Activated CD4-positive, alpha-beta memory T cell treated with anti-CD3 and anti-CD28 coated beads, Interleukin-2, amount 10 ng/mL, durations not matched to agents 7 days and 5 days (primary cell): ENCODE results near the gene UBAC2. TPM values are rescaled to one million over a fixed set of nuclear protein-coding genes. Genes with fewer than 3 reads are reported as not detected.
A peak's percentile ranks its signal among the peaks of the same experiment; 100 is the strongest.

Experiments used
- CTCF ChIA-PET: fragments of 350-600 bp; sonication (Branson Sonifier 250); formaldehyde crosslinking; loops from one replicate; lab custom pipeline; 2021; ENCODE audit warnings: antibody characterized with exemption, inconsistent platforms; lab: Charles Lee
- POLR2A ChIA-PET: fragments of 350-600 bp; sonication (Branson Sonifier 250); formaldehyde crosslinking; loops from one replicate; lab custom pipeline; 2021; ENCODE audit warnings: antibody characterized with exemption; lab: Charles Lee
- DNase-seq: peaks from one replicate; pipeline ENCODE4 v3.0.0-alpha.2; 2020
- H3K27ac Mint-ChIP-seq: one replicate; pipeline ENCODE4 v1.8.0; 2021; ENCODE audit warnings: mild to moderate bottlenecking, mixed read lengths
- H3K27me3 Mint-ChIP-seq: one replicate; pipeline ENCODE4 v1.8.0; 2021; ENCODE audit warnings: mixed read lengths
- H3K36me3 Mint-ChIP-seq: one replicate; pipeline ENCODE4 v1.8.0; 2021; ENCODE audit warnings: low read depth, mixed read lengths
- H3K4me1 Mint-ChIP-seq: one replicate; pipeline ENCODE4 v1.8.0; 2021; ENCODE audit warnings: mixed read lengths
- H3K4me3 Mint-ChIP-seq: one replicate; pipeline ENCODE4 v1.8.0; 2021; ENCODE audit warnings: mild to moderate bottlenecking, mixed read lengths
- H3K9me3 Mint-ChIP-seq: one replicate; pipeline ENCODE4 v1.8.0; 2021; ENCODE audit warnings: mixed read lengths
- total RNA-seq, 2 experiments: library from RNA; stranded (reverse); gene quantifications; one replicate each; pipeline ENCODE4 v1.2.3, GENCODE V29; 2021

Gene UBAC2
- total RNA-seq, 2 experiments from 2014 or later: 53.8 to 55.2 TPM

- Mint-ChIP-seq H3K4me3 (no peak overlapping the region), H3K27me3 (no peaks in the 10 kb centered on the region), H3K9me3 (no peaks in the 10 kb centered on the region), H3K36me3 (peaks cover 66% of the 10 kb centered on the region), H3K4me1 (peaks cover 78% of the 10 kb centered on the region), H3K27ac (peak overlapping the region; percentile 84)
- peak; percentile 70 for DNase-seq
- CTCF ChIA-PET: interaction anchor here (1.3 to 3.1 kb wide), 3 partner anchors 20 to 62 kb away, joined by 4 to 14 read pairs (median 6); no protein-coding TSS in a partner anchor
- POLR2A ChIA-PET: interaction anchor here (1.0 to 21.6 kb wide), 9 partner anchors 9 to 211 kb away, joined by 3 to 393 read pairs (median 5); partner anchors contain the start of gene GPR183
Measured at GRCh38 chr13:99289674-99290337, 89.2 kb downstream of the UBAC2 start.

DNA sequence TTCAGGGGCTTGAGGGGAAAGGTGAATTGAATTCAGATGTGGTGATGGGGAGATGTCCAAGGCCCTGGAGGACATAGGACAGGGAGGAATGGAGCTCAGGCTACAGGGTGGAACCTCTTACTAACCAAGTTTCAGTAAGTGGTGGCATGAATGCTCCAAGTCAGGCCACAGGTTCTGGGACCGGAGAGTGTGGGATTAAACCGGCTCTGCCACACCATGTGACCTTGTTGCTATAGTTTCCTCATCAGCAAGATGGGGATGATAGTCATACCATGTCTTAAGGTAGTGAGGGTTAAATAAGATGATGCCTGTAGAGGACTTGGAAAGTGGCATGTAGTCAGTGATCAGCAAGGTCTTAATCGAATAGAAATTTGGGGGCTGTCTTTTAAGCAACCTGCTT is 90.2 kb downstream of the UBAC2 start:
- Mint-ChIP-seq H3K36me3 (peaks cover 71% of the 10 kb centered on the region), H3K27me3 (no peaks in the 10 kb centered on the region), H3K4me3 (no peak overlapping the region), H3K27ac (peak overlapping the region; percentile 84), H3K9me3 (no peaks in the 10 kb centered on the region), H3K4me1 (peaks cover 83% of the 10 kb centered on the region)
- ChIA-PET CTCF (interaction anchor here (0.7 kb wide), 2 partner anchors 13 to 146 kb away, joined by 3 read pairs; no protein-coding TSS in a partner anchor), POLR2A (interaction anchor here (1.0 to 5.6 kb wide), 3 partner anchors 12 to 21 kb away, joined by 3 to 74 read pairs (median 3); partner anchors contain the start of gene GPR183)
- DNase-seq: no peak

- no peak overlapping the region for H3K4me3 Mint-ChIP-seq
- POLR2A ChIA-PET: interaction anchor here (0.8 to 5.6 kb wide), 8 partner anchors 10 to 147 kb away, joined by 3 to 74 read pairs (median 4); partner anchors contain the start of genes GPR183 and UBAC2
- no peak for DNase-seq
Measured at GRCh38 chr13:99293178-99293577, 92.5 kb downstream of the UBAC2 start.

GRCh38 chr13:99294198-99294597 is 93.5 kb downstream of the UBAC2 start:
- DNase-seq: no peak
- ChIA-PET CTCF (interaction anchor here (0.5 to 1.0 kb wide), 2 partner anchors 88 to 137 kb away, joined by 3 to 4 read pairs; no protein-coding TSS in a partner anchor), POLR2A (interaction anchor here (0.7 to 5.6 kb wide), 6 partner anchors 11 to 94 kb away, joined by 3 to 74 read pairs (median 4); partner anchors contain the start of genes GPR183 and UBAC2)
- Mint-ChIP-seq H3K27ac (peak overlapping the region; percentile 36), H3K27me3 (no peaks in the 10 kb centered on the region), H3K36me3 (peaks cover 67% of the 10 kb centered on the region), H3K9me3 (no peaks in the 10 kb centered on the region), H3K4me3 (no peak overlapping the region), H3K4me1 (peaks cover 82% of the 10 kb centered on the region)

More at GRCh38 chr13:99293178-99293577, 92.5 kb downstream of the UBAC2 start:
- H3K36me3 Mint-ChIP-seq: peaks cover 71% of the 10 kb centered on the region
- no peaks in the 10 kb centered on the region for H3K27me3 Mint-ChIP-seq
- no peaks in the 10 kb centered on the region for H3K9me3 Mint-ChIP-seq
- CTCF ChIA-PET: interaction anchor here (0.7 to 1.1 kb wide), 2 partner anchors 19 to 27 kb away, joined by 3 to 6 read pairs; no protein-coding TSS in a partner anchor
- H3K27ac Mint-ChIP-seq: peak overlapping the region; percentile 4
- peaks cover 83% of the 10 kb centered on the region for H3K4me1 Mint-ChIP-seq

GRCh38 chr13:99294958-99295357 is 94.3 kb downstream of the UBAC2 start:
- H3K4me3 Mint-ChIP-seq: peak overlapping the region; percentile 37
- H3K27me3 Mint-ChIP-seq: no peaks in the 10 kb centered on the region
- H3K4me1 Mint-ChIP-seq: peaks cover 82% of the 10 kb centered on the region
- DNase-seq: no peak
- POLR2A ChIA-PET: interaction anchor here (1.0 to 5.6 kb wide), 6 partner anchors 10 to 141 kb away, joined by 3 to 74 read pairs (median 4); partner anchors contain the start of gene GPR183
- CTCF ChIA-PET: interaction anchor here (0.5 kb wide), 1 partner anchor 137 kb away, joined by 3 read pairs; no protein-coding TSS in a partner anchor
- no peaks in the 10 kb centered on the region for H3K9me3 Mint-ChIP-seq
- H3K27ac Mint-ChIP-seq: peak overlapping the region; percentile 94
- peaks cover 62% of the 10 kb centered on the region for H3K36me3 Mint-ChIP-seq

- DNase-seq: no peak
- CTCF ChIA-PET: interaction anchor here (1.1 to 5.3 kb wide), 7 partner anchors 12 to 139 kb away, joined by 4 to 39 read pairs (median 5); partner anchors contain the start of gene GPR183
- Mint-ChIP-seq H3K36me3 (peaks cover 57% of the 10 kb centered on the region), H3K4me1 (peaks cover 82% of the 10 kb centered on the region), H3K27ac (peak overlapping the region; percentile 94), H3K9me3 (no peaks in the 10 kb centered on the region), H3K27me3 (no peaks in the 10 kb centered on the region), H3K4me3 (peak overlapping the region; percentile 37)
- POLR2A ChIA-PET: interaction anchor here (0.9 to 14.1 kb wide), 17 partner anchors 10 to 140 kb away, joined by 3 to 393 read pairs (median 5); partner anchors contain the start of genes GPR183 and UBAC2
Measured at GRCh38 chr13:99295488-99296252, 95.0 kb downstream of the UBAC2 start.

DNA sequence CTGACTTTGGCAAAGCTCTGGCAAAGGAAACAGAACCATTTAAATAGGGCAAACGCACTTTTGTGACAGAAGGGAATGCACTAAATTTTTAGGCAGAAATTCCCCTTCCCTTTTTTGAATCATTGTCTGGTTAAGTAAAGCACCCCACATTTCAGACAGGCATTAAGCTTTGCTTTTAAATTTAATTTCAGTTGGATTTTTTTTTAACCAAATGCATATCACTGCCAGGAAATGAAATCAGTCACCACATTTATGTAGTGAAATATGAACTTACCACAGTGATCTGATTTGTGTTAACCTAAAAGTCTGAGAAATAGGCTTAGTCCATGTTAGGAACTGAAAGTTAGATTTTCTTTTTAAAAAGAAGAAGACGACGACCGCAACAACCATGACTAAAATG is 95.7 kb downstream of the UBAC2 start:
- POLR2A ChIA-PET: interaction anchor here (0.9 to 14.1 kb wide), 13 partner anchors 10 to 138 kb away, joined by 3 to 393 read pairs (median 8); partner anchors contain the start of genes GPR183 and UBAC2
- Mint-ChIP-seq H3K27ac (peak overlapping the region; percentile 94), H3K36me3 (peaks cover 51% of the 10 kb centered on the region), H3K4me3 (peak overlapping the region; percentile 71), H3K9me3 (no peaks in the 10 kb centered on the region), H3K4me1 (peaks cover 78% of the 10 kb centered on the region), H3K27me3 (no peaks in the 10 kb centered on the region)
- CTCF ChIA-PET: interaction anchor here (0.7 to 5.3 kb wide), 8 partner anchors 8 to 139 kb away, joined by 3 to 39 read pairs (median 5); partner anchors contain the start of gene GPR183
- DNase-seq: no peak

- peaks cover 53% of the 10 kb centered on the region for H3K36me3 Mint-ChIP-seq
- H3K27ac Mint-ChIP-seq: peak overlapping the region; percentile 94
- H3K9me3 Mint-ChIP-seq: no peaks in the 10 kb centered on the region
- no peaks in the 10 kb centered on the region for H3K27me3 Mint-ChIP-seq
- H3K4me3 Mint-ChIP-seq: peak overlapping the region; percentile 57
- ChIA-PET CTCF (interaction anchor here (0.9 to 5.3 kb wide), 8 partner anchors 10 to 139 kb away, joined by 3 to 39 read pairs (median 5); partner anchors contain the start of gene GPR183), POLR2A (interaction anchor here (0.7 to 14.1 kb wide), 15 partner anchors 9 to 139 kb away, joined by 3 to 393 read pairs (median 7); partner anchors contain the start of gene GPR183)
- peaks cover 83% of the 10 kb centered on the region for H3K4me1 Mint-ChIP-seq
- DNase-seq: no peak
Measured at GRCh38 chr13:99297331-99297730, 96.7 kb downstream of the UBAC2 start.

GRCh38 chr13:99298056-99298455 is 97.4 kb downstream of the UBAC2 start:
- H3K36me3 Mint-ChIP-seq: peaks cover 46% of the 10 kb centered on the region
- no peaks in the 10 kb centered on the region for H3K9me3 Mint-ChIP-seq
- H3K4me3 Mint-ChIP-seq: peak overlapping the region; percentile 57
- POLR2A ChIA-PET: interaction anchor here (0.7 to 14.1 kb wide), 13 partner anchors 9 to 139 kb away, joined by 3 to 393 read pairs (median 7); partner anchors contain the start of genes GPR18 and GPR183
- CTCF ChIA-PET: interaction anchor here (0.6 to 5.3 kb wide), 9 partner anchors 9 to 138 kb away, joined by 3 to 39 read pairs (median 3); partner anchors contain the start of gene GPR183
- no peaks in the 10 kb centered on the region for H3K27me3 Mint-ChIP-seq
- DNase-seq: no peak
- peaks cover 86% of the 10 kb centered on the region for H3K4me1 Mint-ChIP-seq
- H3K27ac Mint-ChIP-seq: peak overlapping the region; percentile 94

GRCh38 chr13:99299256-99299919 is 98.7 kb downstream of the UBAC2 start:
- peak overlapping the region; percentile 71 for H3K27ac Mint-ChIP-seq
- no peaks in the 10 kb centered on the region for H3K27me3 Mint-ChIP-seq
- H3K4me1 Mint-ChIP-seq: peaks cover 87% of the 10 kb centered on the region
- no peaks in the 10 kb centered on the region for H3K9me3 Mint-ChIP-seq
- POLR2A ChIA-PET: interaction anchor here (0.7 to 14.1 kb wide), 10 partner anchors 7 to 135 kb away, joined by 3 to 393 read pairs (median 32); partner anchors contain the start of gene GPR183
- peaks cover 42% of the 10 kb centered on the region for H3K36me3 Mint-ChIP-seq
- CTCF ChIA-PET: interaction anchor here (0.8 to 5.3 kb wide), 5 partner anchors 13 to 137 kb away, joined by 3 to 39 read pairs (median 4); no protein-coding TSS in a partner anchor
- DNase-seq: no peak
- H3K4me3 Mint-ChIP-seq: peak overlapping the region; percentile 40

GRCh38 chr13:99299920-99300341 is 99.3 kb downstream of the UBAC2 start:
- H3K27ac Mint-ChIP-seq: peak overlapping the region; percentile 71
- POLR2A ChIA-PET: interaction anchor here (0.6 to 14.1 kb wide), 9 partner anchors 7 to 134 kb away, joined by 3 to 393 read pairs (median 26); partner anchors contain the start of gene GPR183
- no peaks in the 10 kb centered on the region for H3K9me3 Mint-ChIP-seq
- peaks cover 43% of the 10 kb centered on the region for H3K36me3 Mint-ChIP-seq
- H3K4me1 Mint-ChIP-seq: peaks cover 88% of the 10 kb centered on the region
- H3K27me3 Mint-ChIP-seq: no peaks in the 10 kb centered on the region
- peak overlapping the region; percentile 18 for H3K4me3 Mint-ChIP-seq
- DNase-seq: no peak
- CTCF ChIA-PET: interaction anchor here (0.8 to 5.3 kb wide), 6 partner anchors 13 to 137 kb away, joined by 3 to 39 read pairs (median 4); no protein-coding TSS in a partner anchor
